Activated naive CD8-positive, alpha-beta T cell treated with anti-CD3 and anti-CD28 coated beads, Interleukin-2, amount 50 U/mL, for 24 hours (primary cell): ENCODE results near the gene PRKN.

Experiments used
- ATAC-seq: fragments of 150-1000 bp; cut with Tn5 transposase; one replicate; pipeline ENCODE4 v1.10.0; 2021
- DNase-seq: peaks from one replicate; pipeline ENCODE4 v3.0.0; 2021
- H3K27ac Mint-ChIP-seq: one replicate; pipeline ENCODE4 v1.8.0; 2021; ENCODE audit warnings: mild to moderate bottlenecking, mixed read lengths
- H3K27me3 Mint-ChIP-seq: one replicate; pipeline ENCODE4 v1.8.0; 2021; ENCODE audit warnings: mixed read lengths
- H3K36me3 Mint-ChIP-seq: one replicate; pipeline ENCODE4 v1.8.0; 2021; ENCODE audit warnings: low read depth, mixed read lengths
- H3K4me1 Mint-ChIP-seq: one replicate; pipeline ENCODE4 v1.8.0; 2021; ENCODE audit warnings: mixed read lengths
- H3K4me3 Mint-ChIP-seq: one replicate; pipeline ENCODE4 v1.8.0; 2021; ENCODE audit warnings: mild to moderate bottlenecking, moderate library complexity, mixed read lengths
- H3K9me3 Mint-ChIP-seq: one replicate; pipeline ENCODE4 v1.8.0; 2021; ENCODE audit warnings: mixed read lengths

The PRKN gene

DNA sequence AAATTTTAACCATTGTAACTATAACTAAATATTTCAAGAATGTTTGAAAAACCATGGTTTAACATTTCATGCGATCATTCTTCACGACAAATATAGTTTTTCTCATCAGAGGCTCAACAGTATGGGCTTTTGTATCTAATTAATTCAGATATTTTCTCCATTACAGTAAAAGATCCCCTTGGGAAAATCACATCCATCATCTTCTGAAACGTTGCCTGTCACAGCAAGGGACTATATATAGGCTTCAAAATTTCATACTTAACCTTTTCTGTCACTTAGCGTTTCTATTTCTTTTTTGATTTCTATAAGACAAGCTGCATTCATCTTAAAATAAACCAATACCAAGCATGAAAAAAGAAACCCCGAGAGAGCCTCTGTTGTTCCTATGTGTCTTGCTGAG lies 710.0 kb downstream of the PRKN start:
- Mint-ChIP-seq H3K27ac (no peak overlapping the region), H3K9me3 (peaks cover 24% of the 10 kb centered on the region), H3K4me1 (no peaks in the 10 kb centered on the region), H3K27me3 (no peaks in the 10 kb centered on the region), H3K4me3 (no peak overlapping the region), H3K36me3 (no peaks in the 10 kb centered on the region)
- ATAC-seq = no peak
- DNase-seq = no peak

DNA sequence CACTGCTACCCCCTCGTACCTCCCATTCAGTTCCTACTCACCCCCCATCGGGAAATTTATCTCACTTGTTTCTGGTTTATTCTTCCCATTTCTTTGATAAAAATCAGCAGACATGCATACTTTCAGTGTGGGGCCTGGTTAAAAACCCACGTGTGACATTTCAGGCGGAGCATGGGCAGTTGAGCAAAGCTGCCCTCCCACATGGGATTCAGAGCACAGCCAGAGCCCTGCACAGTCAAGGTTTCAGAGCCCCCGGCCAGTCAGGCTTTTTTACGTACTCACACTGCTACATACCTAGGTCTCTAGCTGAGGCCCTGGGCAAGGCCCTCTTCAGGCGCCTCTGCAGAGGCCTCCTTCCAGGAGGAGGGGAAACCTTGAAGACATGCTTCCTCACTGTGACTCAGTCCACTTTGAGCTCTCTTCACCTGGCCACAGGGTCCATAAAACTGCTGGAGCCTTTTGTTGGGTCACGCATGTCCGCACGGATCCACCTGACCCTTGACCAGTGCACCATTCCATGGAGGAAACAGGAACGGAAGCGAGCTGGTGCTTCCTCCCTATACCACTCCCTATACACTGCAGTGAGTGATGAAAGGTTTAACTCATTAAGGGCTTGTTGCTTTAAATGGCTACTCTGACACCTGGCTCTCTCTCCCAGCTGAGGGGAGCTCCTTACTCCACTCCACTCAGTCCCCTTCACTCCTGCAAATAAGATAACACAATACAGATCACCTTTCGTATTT lies 713.3 kb downstream of the PRKN start:
- Mint-ChIP-seq H3K9me3 (peaks cover 26% of the 10 kb centered on the region), H3K27me3 (no peaks in the 10 kb centered on the region), H3K36me3 (no peaks in the 10 kb centered on the region)

DNA sequence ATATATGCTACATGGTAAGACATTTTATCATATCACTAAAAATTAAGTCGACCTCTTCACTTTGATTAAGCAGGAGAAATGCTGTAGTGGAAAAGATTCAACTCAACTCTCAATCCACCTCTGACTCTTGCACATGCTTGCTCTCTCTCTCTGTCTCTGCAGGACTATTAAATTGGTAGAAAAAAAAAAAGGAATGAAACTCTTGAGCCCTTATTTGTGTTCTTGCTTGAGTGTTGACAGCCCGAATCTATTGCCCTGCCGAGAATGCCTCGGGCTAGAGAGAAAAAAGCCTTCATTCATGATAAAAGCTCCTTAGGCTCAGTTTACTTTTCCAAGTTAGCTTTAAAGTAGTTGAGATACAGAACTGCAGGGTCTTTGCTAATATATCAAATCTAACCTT lies 722.2 kb downstream of the PRKN start:
- no peak overlapping the region for H3K4me3 Mint-ChIP-seq
- ATAC-seq = no peak
- no peaks in the 10 kb centered on the region for H3K4me1 Mint-ChIP-seq
- H3K36me3 Mint-ChIP-seq = no peaks in the 10 kb centered on the region
- no peaks in the 10 kb centered on the region for H3K27me3 Mint-ChIP-seq
- no peak overlapping the region for H3K27ac Mint-ChIP-seq
- DNase-seq = no peak
- peaks cover 18% of the 10 kb centered on the region for H3K9me3 Mint-ChIP-seq

More for the DNA sequence above, 713.3 kb downstream of the PRKN start:
- H3K4me1 Mint-ChIP-seq = no peaks in the 10 kb centered on the region
- DNase-seq = no peak
- no peak for ATAC-seq
- no peak overlapping the region for H3K4me3 Mint-ChIP-seq
- no peak overlapping the region for H3K27ac Mint-ChIP-seq

DNA sequence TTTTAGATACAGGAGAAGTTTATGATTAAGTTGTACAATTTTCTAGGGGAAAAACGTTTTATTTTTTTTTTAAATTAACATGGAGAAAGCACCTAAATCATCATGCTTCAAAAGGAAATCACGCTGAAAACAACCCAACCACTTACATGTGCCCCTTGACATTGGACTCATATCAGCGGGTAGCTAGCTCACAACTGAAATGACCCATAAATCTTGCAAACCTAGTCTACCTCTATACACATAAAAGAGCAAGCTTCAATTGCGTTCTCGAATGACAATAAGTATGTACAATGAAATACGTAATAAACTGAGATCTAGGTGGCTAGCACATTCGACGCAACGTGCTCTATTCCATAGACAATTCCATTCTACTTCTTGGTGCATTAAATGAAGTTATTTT lies 730.8 kb downstream of the PRKN start:
- peaks cover 20% of the 10 kb centered on the region for H3K9me3 Mint-ChIP-seq
- no peak overlapping the region for H3K27ac Mint-ChIP-seq
- no peaks in the 10 kb centered on the region for H3K4me1 Mint-ChIP-seq
- ATAC-seq = no peak
- no peak overlapping the region for H3K4me3 Mint-ChIP-seq
- H3K27me3 Mint-ChIP-seq = no peaks in the 10 kb centered on the region
- DNase-seq = no peak
- H3K36me3 Mint-ChIP-seq = peaks cover under 1% of the 10 kb centered on the region

DNA sequence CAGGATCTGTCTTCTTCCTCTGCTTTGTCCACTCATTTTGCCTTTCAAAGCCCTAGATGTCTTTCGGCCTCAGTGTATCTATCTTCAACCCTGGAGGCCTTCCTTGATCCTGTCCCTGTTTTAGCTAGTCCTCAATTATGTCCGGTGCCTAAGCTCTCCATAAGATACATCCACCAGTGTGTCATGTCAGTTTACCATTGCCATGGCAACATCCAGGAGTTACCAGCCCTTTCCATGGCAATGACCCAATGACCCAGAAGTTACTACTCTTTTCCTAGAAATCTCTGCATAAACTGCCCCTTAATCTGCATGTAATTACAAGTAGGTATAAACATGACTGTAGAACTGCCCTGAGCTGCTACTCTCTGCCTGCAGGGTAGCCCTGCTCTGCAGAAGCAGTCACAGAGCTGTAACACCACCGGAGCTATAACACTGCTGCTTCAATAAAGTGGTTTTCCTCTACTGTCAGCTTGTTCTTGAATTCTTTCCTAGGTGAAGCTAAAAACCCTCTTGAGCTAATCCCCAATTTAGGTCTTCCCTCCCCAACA lies 741.6 kb downstream of the PRKN start:
- Mint-ChIP-seq H3K9me3 (peaks cover 21% of the 10 kb centered on the region), H3K27ac (no peak overlapping the region), H3K36me3 (no peaks in the 10 kb centered on the region), H3K4me3 (no peak overlapping the region), H3K4me1 (no peaks in the 10 kb centered on the region), H3K27me3 (no peaks in the 10 kb centered on the region)
- DNase-seq (no peak), ATAC-seq (no peak)

DNA sequence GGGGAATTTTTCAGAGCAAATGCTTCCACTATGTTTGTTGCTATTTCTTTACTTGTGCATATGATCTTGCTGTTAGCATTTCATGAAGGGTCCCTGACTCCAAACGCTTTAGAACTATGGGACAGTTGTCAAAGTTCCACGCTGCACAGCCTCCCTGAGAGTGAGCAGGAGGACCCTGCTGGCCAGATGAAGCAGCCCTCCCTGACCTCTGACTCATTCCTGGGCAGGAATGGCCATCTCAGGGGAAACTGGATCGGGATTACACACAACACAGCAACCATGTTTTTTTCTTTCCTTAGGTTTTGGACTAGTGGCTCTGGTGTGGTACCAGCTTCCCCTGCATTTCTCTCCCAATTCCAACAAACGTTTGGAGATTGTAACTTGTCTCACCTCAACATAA lies 742.9 kb downstream of the PRKN start:
- no peaks in the 10 kb centered on the region for H3K27me3 Mint-ChIP-seq
- DNase-seq (no peak), ATAC-seq (no peak)
- H3K9me3 Mint-ChIP-seq = peaks cover 15% of the 10 kb centered on the region
- no peaks in the 10 kb centered on the region for H3K4me1 Mint-ChIP-seq
- H3K4me3 Mint-ChIP-seq = no peak overlapping the region
- H3K36me3 Mint-ChIP-seq = no peaks in the 10 kb centered on the region
- H3K27ac Mint-ChIP-seq = no peak overlapping the region

DNA sequence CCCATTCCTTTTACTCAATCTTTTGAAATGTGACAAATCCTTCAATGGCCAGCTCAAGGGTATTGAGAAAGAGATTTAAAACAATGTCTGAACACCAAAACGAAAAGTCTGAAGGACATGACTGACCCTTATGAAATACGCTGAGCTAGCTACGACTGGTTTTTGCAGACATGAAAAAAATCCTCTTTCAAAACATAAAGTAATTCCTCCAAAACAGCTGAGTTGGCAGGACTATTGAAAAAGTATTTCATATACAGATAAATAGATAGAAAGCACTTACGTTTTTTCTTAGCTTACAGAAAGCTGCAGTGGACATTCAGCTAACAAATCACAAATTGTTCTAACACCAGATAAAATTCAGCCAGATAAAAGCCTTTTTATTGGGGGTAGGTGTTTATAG lies 751.0 kb downstream of the PRKN start:
- Mint-ChIP-seq H3K9me3 (peaks cover 9% of the 10 kb centered on the region), H3K27me3 (no peaks in the 10 kb centered on the region), H3K36me3 (peaks cover 2% of the 10 kb centered on the region), H3K4me1 (no peaks in the 10 kb centered on the region), H3K27ac (no peak overlapping the region), H3K4me3 (no peak overlapping the region)
- DNase-seq (no peak), ATAC-seq (no peak)

DNA sequence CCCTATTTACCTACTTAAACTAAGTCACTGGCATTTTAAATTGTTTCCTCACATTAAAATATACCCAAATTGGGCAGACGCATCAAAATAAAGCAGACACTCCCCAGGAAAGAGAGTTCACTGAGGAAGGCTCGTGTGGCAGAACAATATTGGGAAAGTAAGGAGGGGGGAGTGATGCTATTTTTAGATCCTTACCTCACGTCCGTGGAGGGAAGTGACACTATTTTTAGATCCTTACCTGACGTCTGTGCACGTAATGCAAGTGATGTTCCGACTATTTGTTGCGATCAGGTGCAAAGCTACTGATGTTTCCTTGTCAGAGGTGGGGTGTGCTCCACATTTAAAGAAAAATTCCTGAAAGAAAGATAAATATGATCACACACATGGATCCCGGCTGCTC lies 754.5 kb downstream of the PRKN start:
- Mint-ChIP-seq H3K9me3 (no peaks in the 10 kb centered on the region), H3K27ac (no peak overlapping the region), H3K36me3 (no peaks in the 10 kb centered on the region), H3K4me3 (no peak overlapping the region), H3K27me3 (no peaks in the 10 kb centered on the region), H3K4me1 (no peaks in the 10 kb centered on the region)
- ATAC-seq (no peak), DNase-seq (no peak)

DNA sequence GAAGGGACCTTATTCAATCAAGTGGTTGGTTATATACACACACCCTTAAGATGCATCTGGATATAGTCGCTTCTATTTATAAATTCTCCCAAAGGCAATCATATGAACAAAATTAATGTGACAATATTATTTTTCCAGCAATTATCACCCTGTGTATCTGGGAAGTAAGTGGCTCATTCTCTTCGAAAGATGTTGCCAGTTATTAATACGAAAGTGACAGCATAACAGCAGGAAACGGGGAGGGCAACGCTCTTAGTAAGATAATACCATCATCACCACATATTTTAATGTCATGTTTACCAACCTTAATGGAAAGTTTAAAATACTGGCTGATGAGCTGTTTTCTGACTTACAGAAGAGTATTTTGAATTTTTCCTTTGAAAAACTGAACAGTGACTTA lies 756.5 kb downstream of the PRKN start:
- H3K4me3 Mint-ChIP-seq = no peak overlapping the region
- no peaks in the 10 kb centered on the region for H3K4me1 Mint-ChIP-seq
- DNase-seq = no peak
- ATAC-seq = no peak
- no peak overlapping the region for H3K27ac Mint-ChIP-seq
- no peaks in the 10 kb centered on the region for H3K9me3 Mint-ChIP-seq
- H3K27me3 Mint-ChIP-seq = no peaks in the 10 kb centered on the region
- no peaks in the 10 kb centered on the region for H3K36me3 Mint-ChIP-seq

DNA sequence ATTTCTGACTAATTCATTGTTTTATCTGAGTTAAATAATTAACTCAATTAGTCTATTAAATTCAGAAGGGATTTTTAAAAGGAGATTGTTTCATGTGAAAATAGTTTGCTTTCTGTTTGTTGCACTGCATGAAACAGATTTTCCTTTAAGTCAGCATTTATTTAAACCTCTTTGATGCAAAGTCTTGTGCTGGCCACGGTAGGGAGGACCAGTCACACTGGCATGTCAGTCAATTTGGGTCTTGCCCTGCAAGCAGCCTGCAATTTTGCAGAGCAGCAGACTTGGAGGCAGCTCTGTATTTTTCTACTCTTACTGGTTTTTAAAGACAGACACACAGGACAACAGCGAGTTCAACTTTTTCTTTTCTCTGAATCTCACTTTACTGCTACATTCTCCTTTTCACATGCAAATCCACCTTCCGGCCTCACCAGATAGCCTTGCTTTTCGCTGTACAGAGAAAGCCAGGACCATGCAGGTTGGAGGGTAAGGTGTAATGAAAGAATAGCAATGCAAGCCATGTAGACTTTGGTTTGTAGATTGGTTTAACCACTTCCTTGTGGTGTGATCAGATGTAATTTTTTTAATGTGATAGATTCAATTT lies 763.8 kb downstream of the PRKN start:
- H3K9me3 Mint-ChIP-seq = no peaks in the 10 kb centered on the region
- no peak for ATAC-seq
- H3K4me1 Mint-ChIP-seq = no peaks in the 10 kb centered on the region

DNA sequence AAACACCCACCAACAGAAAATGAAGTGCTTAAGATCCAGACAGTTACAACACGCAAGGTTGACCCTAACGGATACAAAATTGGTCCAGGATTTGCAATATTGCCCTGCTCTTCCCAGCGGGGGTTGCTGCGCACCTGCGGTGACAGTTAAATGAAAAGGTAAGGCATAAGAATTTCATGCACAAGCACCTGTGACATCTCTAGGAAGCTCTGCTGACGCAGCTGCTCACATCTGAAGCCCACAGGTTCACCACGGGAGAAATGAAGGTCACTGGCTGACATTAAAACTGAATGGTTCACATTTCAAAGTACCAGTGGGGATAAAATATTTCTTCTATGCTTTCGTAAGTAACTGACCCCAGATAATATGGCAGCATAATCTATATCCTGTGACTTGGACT lies 764.4 kb downstream of the PRKN start:
- no peak overlapping the region for H3K4me3 Mint-ChIP-seq
- H3K4me1 Mint-ChIP-seq = no peaks in the 10 kb centered on the region
- H3K27ac Mint-ChIP-seq = no peak overlapping the region
- H3K36me3 Mint-ChIP-seq = no peaks in the 10 kb centered on the region
- no peaks in the 10 kb centered on the region for H3K9me3 Mint-ChIP-seq
- DNase-seq (no peak), ATAC-seq (no peak)
- H3K27me3 Mint-ChIP-seq = no peaks in the 10 kb centered on the region

More for the DNA sequence above, 763.8 kb downstream of the PRKN start:
- Mint-ChIP-seq H3K27ac (no peak overlapping the region), H3K27me3 (no peaks in the 10 kb centered on the region), H3K4me3 (no peak overlapping the region), H3K36me3 (no peaks in the 10 kb centered on the region)
- no peak for DNase-seq

DNA sequence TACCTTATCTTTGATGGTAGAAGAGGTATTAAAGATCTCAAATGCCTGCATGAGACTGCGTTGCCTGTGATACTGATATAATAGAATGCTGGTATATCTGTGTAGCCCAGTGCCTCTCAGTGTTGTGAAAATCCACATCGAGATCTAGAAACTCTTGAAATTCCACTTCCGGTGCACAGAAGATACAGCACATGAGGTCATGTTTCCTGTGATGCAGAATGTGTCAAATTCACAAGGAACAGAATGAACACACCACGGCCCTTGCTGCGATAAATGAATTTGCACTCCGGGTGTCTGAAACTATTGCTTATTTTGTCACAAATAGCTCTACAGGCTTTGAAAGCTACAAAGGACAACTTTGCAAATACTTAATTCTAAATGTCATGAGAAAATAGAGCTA lies 765.8 kb downstream of the PRKN start:
- no peaks in the 10 kb centered on the region for H3K36me3 Mint-ChIP-seq
- no peak overlapping the region for H3K27ac Mint-ChIP-seq
- H3K4me1 Mint-ChIP-seq = no peaks in the 10 kb centered on the region
- H3K27me3 Mint-ChIP-seq = no peaks in the 10 kb centered on the region
- ATAC-seq = no peak
- H3K4me3 Mint-ChIP-seq = no peak overlapping the region
- DNase-seq = no peak
- no peaks in the 10 kb centered on the region for H3K9me3 Mint-ChIP-seq

DNA sequence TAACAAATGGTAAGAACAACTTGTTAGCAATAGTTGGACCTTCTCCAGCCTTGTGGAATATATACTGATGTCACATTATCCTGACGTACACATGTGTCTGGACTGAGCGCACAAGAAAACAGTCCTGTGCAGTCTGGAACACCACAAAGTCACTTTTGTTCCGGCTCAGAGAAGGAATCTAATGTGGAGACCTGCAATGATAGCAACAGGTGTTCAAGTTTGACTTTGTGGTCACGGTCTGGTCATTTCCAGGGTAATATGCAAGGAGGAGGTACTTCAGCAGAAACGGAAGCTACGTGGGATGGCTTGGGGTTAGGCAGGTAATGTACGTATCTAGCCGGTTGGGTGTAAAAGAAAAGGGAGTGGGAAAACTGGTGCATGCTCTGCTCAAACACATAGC lies 766.5 kb downstream of the PRKN start:
- H3K4me3 Mint-ChIP-seq = no peak overlapping the region
- ATAC-seq = no peak

DNA sequence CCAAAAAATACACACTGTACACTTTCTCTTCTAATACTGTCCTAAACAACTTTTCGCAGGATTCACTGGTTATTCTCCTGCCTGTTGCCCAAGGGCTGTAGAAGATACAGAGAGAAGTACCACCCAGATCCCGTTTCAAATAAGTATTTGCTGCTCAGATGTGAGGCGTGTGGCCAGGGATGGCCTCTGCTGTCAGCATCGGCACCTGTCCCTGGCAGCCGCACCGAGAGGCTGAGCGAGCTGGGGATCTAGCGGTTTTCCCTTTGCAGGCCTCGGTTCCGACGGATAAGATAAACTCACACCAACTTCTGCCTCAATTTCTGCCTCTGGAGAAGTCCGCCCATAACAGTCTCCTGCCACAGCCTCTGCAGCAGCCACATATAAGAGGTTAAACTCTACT lies 768.5 kb downstream of the PRKN start:
- no peak overlapping the region for H3K27ac Mint-ChIP-seq
- no peaks in the 10 kb centered on the region for H3K9me3 Mint-ChIP-seq
- no peak overlapping the region for H3K4me3 Mint-ChIP-seq
- ATAC-seq (no peak), DNase-seq (no peak)
- no peaks in the 10 kb centered on the region for H3K4me1 Mint-ChIP-seq
- H3K36me3 Mint-ChIP-seq = no peaks in the 10 kb centered on the region
- H3K27me3 Mint-ChIP-seq = no peaks in the 10 kb centered on the region

More for the DNA sequence above, 766.5 kb downstream of the PRKN start:
- Mint-ChIP-seq H3K27me3 (no peaks in the 10 kb centered on the region), H3K9me3 (no peaks in the 10 kb centered on the region), H3K27ac (no peak overlapping the region), H3K36me3 (no peaks in the 10 kb centered on the region), H3K4me1 (no peaks in the 10 kb centered on the region)
- DNase-seq = no peak

DNA sequence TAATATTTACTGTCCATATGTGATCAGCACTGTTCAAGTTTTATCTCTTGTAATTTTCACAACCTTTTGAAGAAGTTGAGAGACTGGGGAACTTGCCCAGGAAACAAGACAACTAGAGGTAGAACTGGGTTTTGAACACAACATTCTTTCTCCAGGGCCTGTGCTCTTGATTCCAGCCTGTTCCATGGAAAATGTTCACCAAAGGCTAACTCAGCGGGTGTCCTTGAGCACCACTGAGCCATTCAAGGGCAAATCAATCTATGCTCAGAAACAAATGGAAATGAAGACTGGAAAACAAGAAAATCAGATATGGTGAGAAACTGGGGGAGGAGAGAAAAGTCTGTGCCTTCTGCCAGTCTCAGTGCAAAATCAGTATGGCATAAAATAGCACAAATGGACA lies 771.5 kb downstream of the PRKN start:
- H3K4me1 Mint-ChIP-seq = no peaks in the 10 kb centered on the region
- no peaks in the 10 kb centered on the region for H3K9me3 Mint-ChIP-seq
- ATAC-seq (no peak), DNase-seq (no peak)
- no peak overlapping the region for H3K4me3 Mint-ChIP-seq
- no peak overlapping the region for H3K27ac Mint-ChIP-seq
- H3K27me3 Mint-ChIP-seq = no peaks in the 10 kb centered on the region
- no peaks in the 10 kb centered on the region for H3K36me3 Mint-ChIP-seq
